ENCODE data around the gene PDE4D.

Gene PDE4D

GRCh38 chr5:59554501-59554900, 339.0 kb downstream of the PDE4D start:
- TF ChIP-seq FOXP2 (optimal IDR thresholded peaks at IDR 0.05; ENCODE audit: borderline replicate concordance, extremely low read depth, extremely low read length, insufficient read depth), result no peak
- TF ChIP-seq, protein P1, sequence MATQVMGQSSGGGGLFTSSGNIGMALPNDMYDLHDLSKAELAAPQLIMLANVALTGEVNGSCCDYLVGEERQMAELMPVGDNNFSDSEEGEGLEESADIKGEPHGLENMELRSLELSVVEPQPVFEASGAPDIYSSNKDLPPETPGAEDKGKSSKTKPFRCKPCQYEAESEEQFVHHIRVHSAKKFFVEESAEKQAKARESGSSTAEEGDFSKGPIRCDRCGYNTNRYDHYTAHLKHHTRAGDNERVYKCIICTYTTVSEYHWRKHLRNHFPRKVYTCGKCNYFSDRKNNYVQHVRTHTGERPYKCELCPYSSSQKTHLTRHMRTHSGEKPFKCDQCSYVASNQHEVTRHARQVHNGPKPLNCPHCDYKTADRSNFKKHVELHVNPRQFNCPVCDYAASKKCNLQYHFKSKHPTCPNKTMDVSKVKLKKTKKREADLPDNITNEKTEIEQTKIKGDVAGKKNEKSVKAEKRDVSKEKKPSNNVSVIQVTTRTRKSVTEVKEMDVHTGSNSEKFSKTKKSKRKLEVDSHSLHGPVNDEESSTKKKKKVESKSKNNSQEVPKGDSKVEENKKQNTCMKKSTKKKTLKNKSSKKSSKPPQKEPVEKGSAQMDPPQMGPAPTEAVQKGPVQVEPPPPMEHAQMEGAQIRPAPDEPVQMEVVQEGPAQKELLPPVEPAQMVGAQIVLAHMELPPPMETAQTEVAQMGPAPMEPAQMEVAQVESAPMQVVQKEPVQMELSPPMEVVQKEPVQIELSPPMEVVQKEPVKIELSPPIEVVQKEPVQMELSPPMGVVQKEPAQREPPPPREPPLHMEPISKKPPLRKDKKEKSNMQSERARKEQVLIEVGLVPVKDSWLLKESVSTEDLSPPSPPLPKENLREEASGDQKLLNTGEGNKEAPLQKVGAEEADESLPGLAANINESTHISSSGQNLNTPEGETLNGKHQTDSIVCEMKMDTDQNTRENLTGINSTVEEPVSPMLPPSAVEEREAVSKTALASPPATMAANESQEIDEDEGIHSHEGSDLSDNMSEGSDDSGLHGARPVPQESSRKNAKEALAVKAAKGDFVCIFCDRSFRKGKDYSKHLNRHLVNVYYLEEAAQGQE (IDR thresholded peaks at IDR 0.05; ENCODE audit: insufficient read depth in 1 of 2, low read depth in 2 of 2, low read length in 2 of 2), result no peak

- TF ChIP-seq FOXP2 (optimal IDR thresholded peaks at IDR 0.05; ENCODE audit: borderline replicate concordance, extremely low read depth, extremely low read length, insufficient read depth), result no peak
- no peak for TF ChIP-seq TAF1 (IDR thresholded peaks at IDR 0.05; ENCODE audit: borderline replicate concordance, insufficient read depth, low read length)
- no peak for TF ChIP-seq POLR2AphosphoS5 (IDR thresholded peaks at IDR 0.05; ENCODE audit: low read depth, low read length)
These were observed 339.5 kb downstream of the PDE4D start for GRCh38 chr5:59553992-59554391.

GRCh38 chr5:59548807-59549357, 344.6 kb downstream of the PDE4D start:
- TF ChIP-seq POLR2AphosphoS5 (IDR thresholded peaks at IDR 0.05; ENCODE audit: low read depth, low read length), result no peak
- no peak for TF ChIP-seq TAF1 (IDR thresholded peaks at IDR 0.05; ENCODE audit: borderline replicate concordance, insufficient read depth, low read length)
- TF ChIP-seq FOXP2 (optimal IDR thresholded peaks at IDR 0.05; ENCODE audit: borderline replicate concordance, extremely low read depth, extremely low read length, insufficient read depth), result no peak
- TF ChIP-seq SIN3A (IDR thresholded peaks at IDR 0.05; ENCODE audit: borderline replicate concordance, insufficient read depth, low read length), result no peak
- TF ChIP-seq, protein P1 (IDR thresholded peaks at IDR 0.05; ENCODE audit: insufficient read depth in 1 of 2, low read depth in 2 of 2, low read length in 2 of 2), result no peak

DNA sequence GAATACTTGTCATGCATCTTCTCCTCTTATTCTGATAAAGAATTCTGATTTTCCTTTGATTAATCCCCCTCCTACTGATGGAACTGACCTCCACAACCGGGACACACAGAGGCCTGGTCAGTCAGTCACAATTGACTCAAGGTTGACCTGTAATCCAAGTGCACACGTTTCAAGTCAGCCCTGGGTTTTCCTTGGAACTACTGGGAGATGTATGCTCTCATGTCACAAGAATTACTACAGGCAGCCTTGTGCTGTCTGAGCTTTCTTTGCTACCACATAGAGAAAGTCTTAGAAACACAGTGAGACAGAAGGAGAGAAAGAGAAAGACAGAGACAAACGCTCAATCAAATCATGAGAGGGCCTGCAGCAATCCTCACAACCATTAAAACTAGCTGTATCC, 345.8 kb downstream of the PDE4D start:
- TF ChIP-seq, protein P1 (IDR thresholded peaks at IDR 0.05; ENCODE audit: insufficient read depth in 1 of 2, low read depth in 2 of 2, low read length in 2 of 2), result no peak
- no peak for TF ChIP-seq FOXP2 (optimal IDR thresholded peaks at IDR 0.05; ENCODE audit: borderline replicate concordance, extremely low read depth, extremely low read length, insufficient read depth)
- TF ChIP-seq POLR2AphosphoS5 (IDR thresholded peaks at IDR 0.05; ENCODE audit: low read depth, low read length), result no peak
- no peak for TF ChIP-seq TAF1 (IDR thresholded peaks at IDR 0.05; ENCODE audit: borderline replicate concordance, insufficient read depth, low read length)
- no peak for TF ChIP-seq SIN3A (IDR thresholded peaks at IDR 0.05; ENCODE audit: borderline replicate concordance, insufficient read depth, low read length)

- TF ChIP-seq SIN3A (IDR thresholded peaks at IDR 0.05; ENCODE audit: borderline replicate concordance, insufficient read depth, low read length) (no peak), POLR2AphosphoS5 (IDR thresholded peaks at IDR 0.05; ENCODE audit: low read depth, low read length) (no peak), FOXP2 (optimal IDR thresholded peaks at IDR 0.05; ENCODE audit: borderline replicate concordance, extremely low read depth, extremely low read length, insufficient read depth) (no peak), TAF1 (IDR thresholded peaks at IDR 0.05; ENCODE audit: borderline replicate concordance, insufficient read depth, low read length) (no peak)
- TF ChIP-seq, protein P1 (IDR thresholded peaks at IDR 0.05; ENCODE audit: insufficient read depth in 1 of 2, low read depth in 2 of 2, low read length in 2 of 2), result no peak
These were observed 349.0 kb downstream of the PDE4D start for GRCh38 chr5:59544573-59544972.
